ENCODE data around the gene FHL3.
A peak's percentile ranks its signal among the peaks of the same experiment; 100 is the strongest.
"Not testable (repeated sequence)": the region's sequence is repeated elsewhere in the genome, so short reads cannot be mapped to it uniquely, and the experiment has no call there.

The FHL3 gene

GRCh38 chr1:37995751-37996345 lies 9.5 kb downstream of the FHL3 start:
- H3K27me3 Mint-ChIP-seq = no peaks in the 10 kb centered on the region
- DNase-seq (peak; percentile 68), ATAC-seq (peak; percentile 81)
- H3K36me3 Mint-ChIP-seq (ENCODE audit: low read depth) = peaks cover 27% of the 10 kb centered on the region
- peak overlapping the region; percentile 70 for H3K4me3 Mint-ChIP-seq
- peaks cover 54% of the 10 kb centered on the region for H3K4me1 Mint-ChIP-seq
- H3K9me3 Mint-ChIP-seq = no peaks in the 10 kb centered on the region
- H3K27ac Mint-ChIP-seq = peak overlapping the region; percentile 88

- peak overlapping the region; percentile 88 for H3K27ac Mint-ChIP-seq
- no peaks in the 10 kb centered on the region for H3K27me3 Mint-ChIP-seq
- no peaks in the 10 kb centered on the region for H3K9me3 Mint-ChIP-seq
- DNase-seq = no peak
- peaks cover 53% of the 10 kb centered on the region for H3K4me1 Mint-ChIP-seq
- peaks cover 27% of the 10 kb centered on the region for H3K36me3 Mint-ChIP-seq (ENCODE audit: low read depth)
- H3K4me3 Mint-ChIP-seq = peak overlapping the region; percentile 70
- ATAC-seq = no peak
Observed at GRCh38 chr1:37994886-37995566, 10.3 kb downstream of the FHL3 start.

- no peaks in the 10 kb centered on the region for H3K27me3 Mint-ChIP-seq
- H3K36me3 Mint-ChIP-seq (ENCODE audit: low read depth) = peaks cover 34% of the 10 kb centered on the region
- no peaks in the 10 kb centered on the region for H3K9me3 Mint-ChIP-seq
- H3K4me1 Mint-ChIP-seq = peaks cover 25% of the 10 kb centered on the region
- peak overlapping the region; percentile 96 for H3K4me3 Mint-ChIP-seq
- H3K27ac Mint-ChIP-seq = peak overlapping the region; percentile 90
- ATAC-seq = peak; percentile 5
- DNase-seq = peak; percentile 41
Observed at GRCh38 chr1:37989361-37989930, 15.9 kb downstream of the FHL3 start.

- H3K4me1 Mint-ChIP-seq = peaks cover 21% of the 10 kb centered on the region
- no peaks in the 10 kb centered on the region for H3K9me3 Mint-ChIP-seq
- no peaks in the 10 kb centered on the region for H3K27me3 Mint-ChIP-seq
- peak overlapping the region; percentile 53 for H3K27ac Mint-ChIP-seq
- ATAC-seq (no peak), DNase-seq (no peak)
- peak overlapping the region; percentile 96 for H3K4me3 Mint-ChIP-seq
- H3K36me3 Mint-ChIP-seq (ENCODE audit: low read depth) = peaks cover 38% of the 10 kb centered on the region
Observed at GRCh38 chr1:37987679-37988078, 17.6 kb downstream of the FHL3 start.

- Mint-ChIP-seq H3K4me3 (no peak overlapping the region), H3K9me3 (no peaks in the 10 kb centered on the region), H3K27me3 (no peaks in the 10 kb centered on the region), H3K27ac (no peak overlapping the region), H3K36me3 (ENCODE audit: low read depth) (peaks cover 72% of the 10 kb centered on the region), H3K4me1 (peaks cover 14% of the 10 kb centered on the region)
- ATAC-seq (no peak), DNase-seq (no peak)
Observed at GRCh38 chr1:37983546-37983945, 21.8 kb downstream of the FHL3 start.

GRCh38 chr1:37978541-37978940 lies 26.8 kb downstream of the FHL3 start:
- DNase-seq = no peak
- Mint-ChIP-seq H3K36me3 (ENCODE audit: low read depth) (peaks cover 73% of the 10 kb centered on the region), H3K4me3 (no peak overlapping the region), H3K9me3 (peaks cover 5% of the 10 kb centered on the region), H3K4me1 (peaks cover 4% of the 10 kb centered on the region), H3K27ac (peak overlapping the region; percentile 36), H3K27me3 (no peaks in the 10 kb centered on the region)
- ATAC-seq = no peak

GRCh38 chr1:37975083-37975482 lies 30.2 kb downstream of the FHL3 start:
- not testable (repeated sequence) for DNase-seq, H3K27me3 Mint-ChIP-seq, H3K9me3 Mint-ChIP-seq, H3K27ac Mint-ChIP-seq, ATAC-seq, H3K4me3 Mint-ChIP-seq
- peaks cover 15% of the 10 kb centered on the region for H3K4me1 Mint-ChIP-seq
- peaks cover 76% of the 10 kb centered on the region for H3K36me3 Mint-ChIP-seq (ENCODE audit: low read depth)

GRCh38 chr1:37974567-37974966 lies 30.7 kb downstream of the FHL3 start:
- Mint-ChIP-seq H3K9me3 (peaks cover 5% of the 10 kb centered on the region), H3K4me1 (peaks cover 15% of the 10 kb centered on the region)

GRCh38 chr1:37973684-37974083 lies 31.6 kb downstream of the FHL3 start:
- Mint-ChIP-seq H3K36me3 (ENCODE audit: low read depth) (peaks cover 73% of the 10 kb centered on the region), H3K4me1 (peaks cover 13% of the 10 kb centered on the region)
- ATAC-seq, H3K27me3 Mint-ChIP-seq, H3K27ac Mint-ChIP-seq, DNase-seq, H3K4me3 Mint-ChIP-seq, H3K9me3 Mint-ChIP-seq: not testable (repeated sequence)

More at GRCh38 chr1:37974567-37974966, 30.7 kb downstream of the FHL3 start:
- Mint-ChIP-seq H3K36me3 (ENCODE audit: low read depth) (peaks cover 73% of the 10 kb centered on the region), H3K27ac (peak overlapping the region; percentile 6), H3K27me3 (no peaks in the 10 kb centered on the region), H3K4me3 (no peak overlapping the region)
- no peak for ATAC-seq
- DNase-seq = no peak

- H3K36me3 Mint-ChIP-seq (ENCODE audit: low read depth) = peaks cover 47% of the 10 kb centered on the region
- H3K27me3 Mint-ChIP-seq = no peaks in the 10 kb centered on the region
- H3K27ac Mint-ChIP-seq = no peak overlapping the region
- no peaks in the 10 kb centered on the region for H3K4me1 Mint-ChIP-seq
- H3K9me3 Mint-ChIP-seq = no peaks in the 10 kb centered on the region
- ATAC-seq (no peak), DNase-seq (no peak)
- no peak overlapping the region for H3K4me3 Mint-ChIP-seq
Observed at GRCh38 chr1:37965301-37965700, 40.0 kb downstream of the FHL3 start.

GRCh38 chr1:37964106-37964505 lies 41.2 kb downstream of the FHL3 start:
- H3K27me3 Mint-ChIP-seq, H3K4me1 Mint-ChIP-seq, H3K9me3 Mint-ChIP-seq, DNase-seq, H3K4me3 Mint-ChIP-seq, ATAC-seq, H3K27ac Mint-ChIP-seq: not testable (repeated sequence)
- H3K36me3 Mint-ChIP-seq (ENCODE audit: low read depth) = peaks cover 50% of the 10 kb centered on the region

- no peaks in the 10 kb centered on the region for H3K27me3 Mint-ChIP-seq
- H3K36me3 Mint-ChIP-seq (ENCODE audit: low read depth) = peaks cover 34% of the 10 kb centered on the region
- no peaks in the 10 kb centered on the region for H3K9me3 Mint-ChIP-seq
- no peak for DNase-seq
- H3K4me3 Mint-ChIP-seq = no peak overlapping the region
- no peaks in the 10 kb centered on the region for H3K4me1 Mint-ChIP-seq
- no peak overlapping the region for H3K27ac Mint-ChIP-seq
- ATAC-seq = no peak
Observed at GRCh38 chr1:37958690-37959089, 46.6 kb downstream of the FHL3 start.

- no peak for ATAC-seq
- no peak overlapping the region for H3K27ac Mint-ChIP-seq
- peaks cover 23% of the 10 kb centered on the region for H3K36me3 Mint-ChIP-seq (ENCODE audit: low read depth)
- H3K4me3 Mint-ChIP-seq = no peak overlapping the region
- H3K4me1 Mint-ChIP-seq = peaks cover 11% of the 10 kb centered on the region
- DNase-seq = no peak
- no peaks in the 10 kb centered on the region for H3K27me3 Mint-ChIP-seq
- no peaks in the 10 kb centered on the region for H3K9me3 Mint-ChIP-seq
Observed at GRCh38 chr1:37955685-37956084, 49.6 kb downstream of the FHL3 start.

- peaks cover 11% of the 10 kb centered on the region for H3K4me1 Mint-ChIP-seq
- H3K9me3 Mint-ChIP-seq = no peaks in the 10 kb centered on the region
- H3K36me3 Mint-ChIP-seq (ENCODE audit: low read depth) = peaks cover 16% of the 10 kb centered on the region
- no peak overlapping the region for H3K4me3 Mint-ChIP-seq
- DNase-seq (no peak), ATAC-seq (no peak)
- H3K27me3 Mint-ChIP-seq = no peaks in the 10 kb centered on the region
- H3K27ac Mint-ChIP-seq = no peak overlapping the region
Observed at GRCh38 chr1:37954316-37954971, 50.9 kb downstream of the FHL3 start.

GRCh38 chr1:37952738-37953137 lies 52.6 kb downstream of the FHL3 start:
- H3K4me3 Mint-ChIP-seq = no peak overlapping the region
- ATAC-seq (no peak), DNase-seq (no peak)
- no peaks in the 10 kb centered on the region for H3K9me3 Mint-ChIP-seq
- no peaks in the 10 kb centered on the region for H3K27me3 Mint-ChIP-seq
- H3K4me1 Mint-ChIP-seq = peaks cover 11% of the 10 kb centered on the region
- no peak overlapping the region for H3K27ac Mint-ChIP-seq
- peaks cover 3% of the 10 kb centered on the region for H3K36me3 Mint-ChIP-seq (ENCODE audit: low read depth)

All from activated naive CD8-positive, alpha-beta T cell treated with anti-CD3 and anti-CD28 coated beads, Interleukin-2, amount 50 U/mL, for 24 hours (primary cell).